SK-N-SH (cell line): Measurements from ENCODE around the gene MTCH1.

Experiments used
- FOXJ3 ChIP-seq: sonication (generic); formaldehyde crosslinking; IDR thresholded peaks from 2 replicates; pipeline ENCODE4 v1.5.1; 2020; ENCODE audit warnings: mild to moderate bottlenecking, missing genetic modification reagents
- GABPA ChIP-seq: IDR thresholded peaks from 2 replicates; pipeline ENCODE4 v1.4.0; 2012; ENCODE audit warnings: low read depth, mild to moderate bottlenecking
- JUND ChIP-seq: IDR thresholded peaks from 2 replicates; pipeline ENCODE4 v1.4.0; 2012
- NRF1 ChIP-seq: IDR thresholded peaks from 2 replicates; pipeline ENCODE4 v1.6.1; 2012; ENCODE audit warnings: low read depth, mild to moderate bottlenecking, low read length
- RFX5 ChIP-seq: IDR thresholded peaks from 2 replicates; pipeline ENCODE4 v1.6.1; 2012; ENCODE audit warnings: mild to moderate bottlenecking, improper control_type of control experiment, low read length
- SMC3 ChIP-seq: IDR thresholded peaks from 2 replicates; pipeline ENCODE4 v1.6.1; 2012; ENCODE audit warnings: low read depth, low read length, improper control_type of control experiment
- TCF12 ChIP-seq: IDR thresholded peaks from 2 replicates; pipeline ENCODE4 v1.4.0; 2012
- TF ChIP-seq, protein P1 (sequence below): fragments of 200-600 bp; sonication (generic); IDR thresholded peaks from 2 replicates; pipeline ENCODE4 v1.6.1; 2017; ENCODE audit warnings: antibody characterized with exemption, mild to moderate bottlenecking, moderate library complexity
- TF ChIP-seq, protein P2 (sequence below): IDR thresholded peaks from 2 replicates; pipeline ENCODE4 v1.4.0; 2012; ENCODE audit warnings: low read depth, borderline replicate concordance
- TF ChIP-seq, protein P3 (sequence below): IDR thresholded peaks from 2 replicates; pipeline ENCODE4 v1.4.0; 2012; ENCODE audit warnings: low read depth

DNA sequence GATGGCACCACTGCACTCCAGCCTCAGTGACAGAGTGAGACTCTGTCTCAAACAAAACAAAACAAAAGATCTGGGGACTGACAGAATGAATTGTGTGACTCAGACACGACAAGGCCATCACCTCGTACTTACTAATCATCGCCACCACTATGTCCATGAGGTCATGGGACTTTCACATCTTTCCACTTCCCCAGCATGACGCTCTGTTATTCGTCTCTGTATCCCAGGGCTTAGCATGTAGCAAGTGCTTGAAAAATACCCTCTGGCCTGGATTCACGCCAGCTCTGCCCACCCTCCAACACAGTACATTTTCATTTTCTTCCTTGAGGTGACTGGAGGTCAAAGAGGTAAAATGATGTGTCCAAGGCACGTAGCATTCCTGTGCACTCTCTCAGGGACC lies 47.3 kb upstream of the MTCH1 start:
- TF ChIP-seq, protein P1, sequence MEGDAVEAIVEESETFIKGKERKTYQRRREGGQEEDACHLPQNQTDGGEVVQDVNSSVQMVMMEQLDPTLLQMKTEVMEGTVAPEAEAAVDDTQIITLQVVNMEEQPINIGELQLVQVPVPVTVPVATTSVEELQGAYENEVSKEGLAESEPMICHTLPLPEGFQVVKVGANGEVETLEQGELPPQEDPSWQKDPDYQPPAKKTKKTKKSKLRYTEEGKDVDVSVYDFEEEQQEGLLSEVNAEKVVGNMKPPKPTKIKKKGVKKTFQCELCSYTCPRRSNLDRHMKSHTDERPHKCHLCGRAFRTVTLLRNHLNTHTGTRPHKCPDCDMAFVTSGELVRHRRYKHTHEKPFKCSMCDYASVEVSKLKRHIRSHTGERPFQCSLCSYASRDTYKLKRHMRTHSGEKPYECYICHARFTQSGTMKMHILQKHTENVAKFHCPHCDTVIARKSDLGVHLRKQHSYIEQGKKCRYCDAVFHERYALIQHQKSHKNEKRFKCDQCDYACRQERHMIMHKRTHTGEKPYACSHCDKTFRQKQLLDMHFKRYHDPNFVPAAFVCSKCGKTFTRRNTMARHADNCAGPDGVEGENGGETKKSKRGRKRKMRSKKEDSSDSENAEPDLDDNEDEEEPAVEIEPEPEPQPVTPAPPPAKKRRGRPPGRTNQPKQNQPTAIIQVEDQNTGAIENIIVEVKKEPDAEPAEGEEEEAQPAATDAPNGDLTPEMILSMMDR = no peak
- no peak for TF ChIP-seq GABPA
- TF ChIP-seq, protein P2, sequence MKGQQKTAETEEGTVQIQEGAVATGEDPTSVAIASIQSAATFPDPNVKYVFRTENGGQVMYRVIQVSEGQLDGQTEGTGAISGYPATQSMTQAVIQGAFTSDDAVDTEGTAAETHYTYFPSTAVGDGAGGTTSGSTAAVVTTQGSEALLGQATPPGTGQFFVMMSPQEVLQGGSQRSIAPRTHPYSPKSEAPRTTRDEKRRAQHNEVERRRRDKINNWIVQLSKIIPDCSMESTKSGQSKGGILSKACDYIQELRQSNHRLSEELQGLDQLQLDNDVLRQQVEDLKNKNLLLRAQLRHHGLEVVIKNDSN = no peak
- TF ChIP-seq TCF12 = no peak
- no peak for TF ChIP-seq JUND
- no peak for TF ChIP-seq FOXJ3 (CRISPR knock-in tag)
- TF ChIP-seq NRF1 = no peak
- TF ChIP-seq RFX5 = no peak
- TF ChIP-seq SMC3 = no peak
- TF ChIP-seq, protein P3, sequence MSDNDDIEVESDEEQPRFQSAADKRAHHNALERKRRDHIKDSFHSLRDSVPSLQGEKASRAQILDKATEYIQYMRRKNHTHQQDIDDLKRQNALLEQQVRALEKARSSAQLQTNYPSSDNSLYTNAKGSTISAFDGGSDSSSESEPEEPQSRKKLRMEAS = no peak
